ENCODE results near the gene SLC39A6.
"Not testable (repeated sequence)": the region's sequence is repeated elsewhere in the genome, so short reads cannot be mapped to it uniquely, and the experiment has no call there.

SLC39A6 gene

GRCh38 chr18:36128907-36129299 is 237 bp downstream of the SLC39A6 start:
- Mint-ChIP-seq H3K4me1 (peaks cover 35% of the 10 kb centered on the region), H3K27me3 (no peaks in the 10 kb centered on the region), H3K4me3 (peak overlapping the region; percentile 97), H3K9me3 (no peaks in the 10 kb centered on the region), H3K27ac (peak overlapping the region; percentile 97), H3K36me3 (peaks cover 10% of the 10 kb centered on the region)
- ATAC-seq (ENCODE audit: low read depth) (no peak), DNase-seq (ENCODE audit: low spot score in 2 of 2) (no peak)

GRCh38 chr18:36128530-36128870 is 640 bp downstream of the SLC39A6 start:
- Mint-ChIP-seq H3K36me3 (peaks cover 12% of the 10 kb centered on the region), H3K27me3 (no peaks in the 10 kb centered on the region), H3K4me1 (peaks cover 34% of the 10 kb centered on the region), H3K4me3 (peak overlapping the region; percentile 97), H3K9me3 (no peaks in the 10 kb centered on the region), H3K27ac (peak overlapping the region; percentile 97)
- no peak for DNase-seq (ENCODE audit: low spot score in 2 of 2)
- ATAC-seq (ENCODE audit: low read depth), result no peak

- Mint-ChIP-seq H3K9me3 (no peaks in the 10 kb centered on the region), H3K27ac (peak overlapping the region; percentile 57), H3K27me3 (no peaks in the 10 kb centered on the region), H3K4me3 (peak overlapping the region; percentile 97), H3K36me3 (peaks cover 14% of the 10 kb centered on the region), H3K4me1 (peaks cover 34% of the 10 kb centered on the region)
- no peak for ATAC-seq (ENCODE audit: low read depth)
- no peak for DNase-seq (ENCODE audit: low spot score in 2 of 2)
Measured at GRCh38 chr18:36127836-36128529, 1.2 kb downstream of the SLC39A6 start.

GRCh38 chr18:36126668-36127067 is 2.5 kb downstream of the SLC39A6 start:
- DNase-seq (ENCODE audit: low spot score in 2 of 2), result no peak
- no peak overlapping the region for H3K4me3 Mint-ChIP-seq
- H3K27ac Mint-ChIP-seq, result no peak overlapping the region
- peaks cover 26% of the 10 kb centered on the region for H3K4me1 Mint-ChIP-seq
- no peak for ATAC-seq (ENCODE audit: low read depth)
- H3K36me3 Mint-ChIP-seq, result peaks cover 12% of the 10 kb centered on the region
- no peaks in the 10 kb centered on the region for H3K27me3 Mint-ChIP-seq
- no peaks in the 10 kb centered on the region for H3K9me3 Mint-ChIP-seq

- peaks cover 14% of the 10 kb centered on the region for H3K36me3 Mint-ChIP-seq
Measured at GRCh38 chr18:36124841-36125240, 4.3 kb downstream of the SLC39A6 start.

GRCh38 chr18:36120297-36120696 is 8.8 kb downstream of the SLC39A6 start:
- H3K4me1 Mint-ChIP-seq, result peaks cover 2% of the 10 kb centered on the region
- H3K4me3 Mint-ChIP-seq, result no peak overlapping the region
- no peaks in the 10 kb centered on the region for H3K9me3 Mint-ChIP-seq
- H3K27ac Mint-ChIP-seq, result no peak overlapping the region
- peaks cover 34% of the 10 kb centered on the region for H3K36me3 Mint-ChIP-seq
- no peaks in the 10 kb centered on the region for H3K27me3 Mint-ChIP-seq
- ATAC-seq (ENCODE audit: low read depth) (no peak), DNase-seq (ENCODE audit: low spot score in 2 of 2) (no peak)

More at GRCh38 chr18:36124841-36125240, 4.3 kb downstream of the SLC39A6 start:
- Mint-ChIP-seq H3K4me3 (no peak overlapping the region), H3K9me3 (no peaks in the 10 kb centered on the region), H3K27ac (no peak overlapping the region), H3K4me1 (peaks cover 18% of the 10 kb centered on the region), H3K27me3 (no peaks in the 10 kb centered on the region)
- ATAC-seq (ENCODE audit: low read depth), result no peak
- DNase-seq (ENCODE audit: low spot score in 2 of 2), result no peak

GRCh38 chr18:36116771-36117170 is 12.4 kb downstream of the SLC39A6 start:
- not testable (repeated sequence) for H3K9me3 Mint-ChIP-seq; H3K4me1 Mint-ChIP-seq; ATAC-seq (ENCODE audit: low read depth); H3K27ac Mint-ChIP-seq; DNase-seq (ENCODE audit: low spot score in 2 of 2); H3K27me3 Mint-ChIP-seq; H3K4me3 Mint-ChIP-seq
- H3K36me3 Mint-ChIP-seq, result peaks cover 36% of the 10 kb centered on the region

- Mint-ChIP-seq H3K27ac (no peak overlapping the region), H3K9me3 (no peaks in the 10 kb centered on the region), H3K36me3 (peaks cover 41% of the 10 kb centered on the region), H3K27me3 (no peaks in the 10 kb centered on the region), H3K4me1 (no peaks in the 10 kb centered on the region), H3K4me3 (no peak overlapping the region)
- ATAC-seq (ENCODE audit: low read depth) (no peak), DNase-seq (ENCODE audit: low spot score in 2 of 2) (no peak)
Measured at GRCh38 chr18:36114738-36115137, 14.4 kb downstream of the SLC39A6 start.

GRCh38 chr18:36114251-36114650 is 14.9 kb downstream of the SLC39A6 start:
- DNase-seq (ENCODE audit: low spot score in 2 of 2) (no peak), ATAC-seq (ENCODE audit: low read depth) (no peak)
- Mint-ChIP-seq H3K36me3 (peaks cover 43% of the 10 kb centered on the region), H3K27me3 (no peaks in the 10 kb centered on the region), H3K4me3 (no peak overlapping the region), H3K9me3 (no peaks in the 10 kb centered on the region), H3K27ac (no peak overlapping the region), H3K4me1 (no peaks in the 10 kb centered on the region)

GRCh38 chr18:36112302-36112701 is 16.8 kb downstream of the SLC39A6 start:
- ATAC-seq (ENCODE audit: low read depth) (no peak), DNase-seq (ENCODE audit: low spot score in 2 of 2) (no peak)
- Mint-ChIP-seq H3K4me3 (no peak overlapping the region), H3K36me3 (peaks cover 42% of the 10 kb centered on the region), H3K27me3 (no peaks in the 10 kb centered on the region), H3K9me3 (no peaks in the 10 kb centered on the region), H3K27ac (no peak overlapping the region), H3K4me1 (no peaks in the 10 kb centered on the region)

- ATAC-seq (ENCODE audit: low read depth) (no peak), DNase-seq (ENCODE audit: low spot score in 2 of 2) (no peak)
- peaks cover 27% of the 10 kb centered on the region for H3K36me3 Mint-ChIP-seq
- no peaks in the 10 kb centered on the region for H3K9me3 Mint-ChIP-seq
- H3K4me3 Mint-ChIP-seq, result no peak overlapping the region
- H3K27ac Mint-ChIP-seq, result no peak overlapping the region
- no peaks in the 10 kb centered on the region for H3K4me1 Mint-ChIP-seq
- H3K27me3 Mint-ChIP-seq, result no peaks in the 10 kb centered on the region
Measured at GRCh38 chr18:36109737-36110136, 19.4 kb downstream of the SLC39A6 start.

GRCh38 chr18:36108601-36109000 is 20.5 kb downstream of the SLC39A6 start:
- H3K4me1 Mint-ChIP-seq, result no peaks in the 10 kb centered on the region
- DNase-seq (ENCODE audit: low spot score in 2 of 2), result no peak
- no peak for ATAC-seq (ENCODE audit: low read depth)
- no peaks in the 10 kb centered on the region for H3K9me3 Mint-ChIP-seq
- no peak overlapping the region for H3K27ac Mint-ChIP-seq
- H3K4me3 Mint-ChIP-seq, result no peak overlapping the region
- no peaks in the 10 kb centered on the region for H3K27me3 Mint-ChIP-seq
- H3K36me3 Mint-ChIP-seq, result peaks cover 22% of the 10 kb centered on the region

- Mint-ChIP-seq H3K27ac (no peak overlapping the region), H3K36me3 (peaks cover 21% of the 10 kb centered on the region), H3K4me3 (no peak overlapping the region), H3K4me1 (no peaks in the 10 kb centered on the region), H3K27me3 (no peaks in the 10 kb centered on the region), H3K9me3 (no peaks in the 10 kb centered on the region)
- DNase-seq (ENCODE audit: low spot score in 2 of 2) (no peak), ATAC-seq (ENCODE audit: low read depth) (no peak)
Measured at GRCh38 chr18:36108196-36108595, 20.9 kb downstream of the SLC39A6 start.

- H3K27ac Mint-ChIP-seq, result no peak overlapping the region
- no peaks in the 10 kb centered on the region for H3K9me3 Mint-ChIP-seq
- H3K36me3 Mint-ChIP-seq, result peaks cover 18% of the 10 kb centered on the region
- ATAC-seq (ENCODE audit: low read depth) (no peak), DNase-seq (ENCODE audit: low spot score in 2 of 2) (no peak)
- H3K27me3 Mint-ChIP-seq, result no peaks in the 10 kb centered on the region
- H3K4me3 Mint-ChIP-seq, result no peak overlapping the region
- no peaks in the 10 kb centered on the region for H3K4me1 Mint-ChIP-seq
Measured at GRCh38 chr18:36107477-36107876, 21.7 kb downstream of the SLC39A6 start.

- Mint-ChIP-seq H3K36me3 (peaks cover 10% of the 10 kb centered on the region), H3K4me3 (no peak overlapping the region), H3K4me1 (no peaks in the 10 kb centered on the region), H3K9me3 (peaks cover 2% of the 10 kb centered on the region), H3K27me3 (peaks cover 1% of the 10 kb centered on the region), H3K27ac (no peak overlapping the region)
- ATAC-seq (ENCODE audit: low read depth) (no peak), DNase-seq (ENCODE audit: low spot score in 2 of 2) (no peak)
Measured at GRCh38 chr18:36104749-36105148, 24.4 kb downstream of the SLC39A6 start.

Data from memory B cell (primary cell).